ENCODE data around the gene FAM53B.

Gene FAM53B

GRCh38 chr10:124658591-124659242 is 85.5 kb downstream of the FAM53B start:
- DNase-seq, result no peak

- DNase-seq, result no peak
These were observed 86.4 kb downstream of the FAM53B start for GRCh38 chr10:124657806-124658205.

DNA sequence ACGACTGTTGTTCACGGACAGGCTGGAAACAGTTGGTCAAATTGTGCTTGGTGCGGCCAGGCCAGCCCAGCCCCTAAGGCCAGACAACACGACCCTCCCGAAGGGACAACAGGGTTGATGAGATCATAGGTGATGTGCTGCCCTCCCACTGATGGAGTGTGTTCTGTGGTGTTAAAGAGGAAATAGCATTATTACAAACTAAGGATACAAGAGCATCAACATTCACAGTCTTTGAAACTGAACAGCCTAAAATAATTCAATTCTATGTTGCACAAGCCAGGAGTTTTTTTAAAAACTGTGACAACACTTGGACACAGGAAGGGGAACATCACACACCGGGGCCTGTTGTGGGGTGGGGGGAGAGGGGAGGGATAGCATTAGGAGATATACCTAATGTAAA is 87.6 kb downstream of the FAM53B start:
- DNase-seq, result no peak

GRCh38 chr10:124656113-124656490 is 88.1 kb downstream of the FAM53B start:
- DNase-seq, result no peak

DNA sequence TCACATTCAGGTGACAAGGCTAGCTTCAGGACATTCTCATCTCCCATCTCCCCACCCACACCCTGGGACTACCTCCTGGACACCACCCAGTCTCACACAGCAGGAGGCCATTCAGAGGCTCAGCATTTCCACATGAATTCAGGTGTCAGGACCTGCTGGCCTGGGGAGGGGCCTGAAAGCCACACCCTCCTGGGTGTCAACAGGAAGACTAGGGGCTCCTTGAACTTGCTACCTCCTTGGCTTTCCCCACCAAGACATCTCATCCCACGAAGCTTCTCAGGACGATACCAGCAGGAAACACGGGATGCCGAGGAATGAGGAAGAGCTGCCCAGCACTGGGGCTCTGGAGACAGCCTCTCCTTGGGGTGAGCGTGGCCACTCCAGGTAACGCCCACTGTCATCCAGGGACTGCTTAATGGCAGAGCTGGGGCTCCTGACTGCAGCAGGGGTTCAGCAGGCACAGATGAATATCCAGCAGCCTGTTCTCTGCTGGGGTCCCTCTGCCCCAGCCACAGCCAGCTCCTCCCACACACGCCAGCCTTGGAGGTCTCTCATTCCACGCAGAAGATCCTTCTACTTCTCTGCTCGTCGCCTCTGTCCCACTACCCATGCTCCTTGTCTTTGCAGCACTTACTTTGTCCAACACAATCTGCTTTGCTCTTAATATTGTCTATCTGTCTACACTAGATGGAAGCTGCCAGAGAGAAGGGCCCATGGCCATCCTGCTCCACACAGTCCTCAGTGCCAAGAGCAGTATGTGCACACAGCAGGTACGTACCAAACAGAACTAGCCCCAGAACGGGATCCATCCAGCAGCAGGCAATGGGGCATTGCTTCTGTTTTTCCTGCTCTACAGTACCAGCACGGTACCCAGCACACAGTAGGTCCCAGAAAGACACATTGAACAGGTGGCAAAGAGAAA is 88.7 kb downstream of the FAM53B start:
- DNase-seq, result no peak

DNA sequence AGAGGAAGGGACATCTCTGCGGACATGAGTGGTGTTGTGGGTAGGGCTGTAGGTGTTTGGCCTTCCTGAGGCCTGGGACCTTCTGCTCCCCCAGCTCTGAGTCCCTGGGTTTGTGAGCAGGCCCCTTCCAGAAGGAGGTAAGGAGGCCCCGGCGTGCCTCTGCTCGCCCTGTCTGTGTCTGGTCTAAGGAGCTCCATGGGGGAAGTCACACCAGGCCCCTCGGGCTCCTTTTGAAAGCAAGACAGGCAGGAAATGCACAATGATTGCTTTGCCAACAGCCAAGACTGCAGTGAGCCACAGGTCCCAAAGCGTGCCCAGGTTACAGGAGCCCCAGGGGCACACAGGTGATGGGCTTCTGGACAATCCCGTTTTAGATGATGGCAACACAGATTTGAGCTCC is 89.5 kb downstream of the FAM53B start:
- no peak for DNase-seq

- no peak for DNase-seq
These were observed 90.1 kb downstream of the FAM53B start for GRCh38 chr10:124653811-124654651.

DNA sequence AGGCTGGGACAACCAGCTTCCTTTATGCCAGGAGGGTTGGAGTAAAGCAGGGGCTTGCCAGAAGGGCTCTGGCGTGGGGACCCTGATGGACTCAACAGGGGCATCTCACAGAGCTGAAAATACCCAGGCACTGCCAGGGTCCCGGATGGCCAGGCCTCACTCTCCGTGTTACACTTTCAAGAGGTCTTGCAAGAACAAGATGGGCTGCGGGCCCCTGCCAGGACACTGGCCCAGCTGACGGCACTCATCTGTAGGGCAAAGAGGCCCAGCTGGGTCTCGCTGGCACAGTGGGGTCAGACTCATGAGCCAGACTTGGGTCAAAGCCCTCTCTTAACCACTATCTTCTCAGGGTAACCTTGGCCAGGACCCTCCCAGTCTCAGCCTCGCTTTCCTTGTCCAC is 90.9 kb downstream of the FAM53B start:
- no peak for DNase-seq

DNA sequence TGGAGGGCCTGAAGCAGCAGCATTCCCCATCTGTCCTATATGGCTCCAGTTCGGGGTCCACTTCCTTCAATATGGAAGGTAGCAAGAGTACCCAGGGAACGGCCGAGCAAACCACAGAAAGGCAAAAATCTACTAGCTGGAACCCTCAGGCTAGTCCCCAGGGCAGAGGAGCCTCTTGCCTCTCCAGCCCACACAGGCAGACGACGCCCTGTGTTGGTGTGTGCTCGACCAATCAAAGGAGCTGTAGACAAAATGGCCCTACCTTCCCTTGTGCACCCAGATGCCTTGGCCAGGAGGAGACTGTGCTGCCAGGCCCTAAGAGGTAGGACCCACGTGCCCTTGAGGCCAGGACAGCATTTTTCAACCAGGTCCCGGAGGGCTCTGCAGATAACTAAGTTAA is 91.5 kb downstream of the FAM53B start:
- DNase-seq, result no peak

DNA sequence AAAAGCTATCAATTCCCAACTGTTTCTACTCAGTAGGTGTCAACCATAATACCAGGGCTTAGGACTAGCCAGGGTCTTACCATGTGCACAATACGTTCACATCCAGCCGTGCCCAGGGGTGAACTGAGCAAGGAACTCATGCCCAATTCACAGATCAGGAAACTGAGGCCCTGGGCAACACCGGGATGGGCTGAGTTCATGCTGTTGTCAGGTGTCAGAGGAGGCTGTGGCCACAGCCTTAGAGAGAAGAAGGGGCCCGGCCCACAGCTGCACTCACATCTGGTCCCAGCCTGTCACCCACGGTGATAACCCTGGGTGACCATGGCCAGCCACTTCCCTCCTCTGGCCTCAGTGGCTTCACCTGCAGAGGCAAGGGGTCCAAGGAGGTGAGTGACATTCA is 92.0 kb downstream of the FAM53B start:
- no peak for DNase-seq

- no peak for DNase-seq
These were observed 92.7 kb downstream of the FAM53B start for GRCh38 chr10:124651402-124651891.

DNA sequence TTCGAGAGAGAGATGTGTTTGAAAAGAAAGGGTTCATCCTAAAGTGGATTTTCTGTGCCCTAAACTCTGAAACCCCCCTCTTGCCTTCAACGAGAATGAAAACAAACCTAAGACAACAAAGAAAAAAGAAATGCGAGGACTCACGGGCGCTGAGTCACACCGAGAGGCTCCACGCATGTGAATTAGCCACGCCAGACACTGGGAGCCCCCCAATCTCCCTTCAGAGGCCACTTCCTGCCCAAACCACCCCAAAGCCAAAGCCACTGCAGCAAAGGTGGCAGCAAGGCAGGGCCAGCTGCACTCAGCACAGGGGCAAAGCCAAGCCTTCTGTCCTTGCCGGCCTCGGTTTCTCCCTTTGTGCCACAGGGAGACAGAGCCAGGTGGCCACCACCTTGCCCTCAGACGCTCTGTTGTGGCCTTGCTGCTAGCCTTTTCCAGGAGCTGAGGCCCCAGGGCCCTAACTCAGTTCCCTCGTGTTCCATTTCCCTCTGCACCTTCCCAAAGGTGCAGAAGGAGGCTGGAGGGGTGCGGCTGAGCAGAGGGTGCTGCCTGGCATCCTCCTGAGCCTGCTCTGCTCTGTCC is 93.3 kb downstream of the FAM53B start:
- no peak for DNase-seq

DNA sequence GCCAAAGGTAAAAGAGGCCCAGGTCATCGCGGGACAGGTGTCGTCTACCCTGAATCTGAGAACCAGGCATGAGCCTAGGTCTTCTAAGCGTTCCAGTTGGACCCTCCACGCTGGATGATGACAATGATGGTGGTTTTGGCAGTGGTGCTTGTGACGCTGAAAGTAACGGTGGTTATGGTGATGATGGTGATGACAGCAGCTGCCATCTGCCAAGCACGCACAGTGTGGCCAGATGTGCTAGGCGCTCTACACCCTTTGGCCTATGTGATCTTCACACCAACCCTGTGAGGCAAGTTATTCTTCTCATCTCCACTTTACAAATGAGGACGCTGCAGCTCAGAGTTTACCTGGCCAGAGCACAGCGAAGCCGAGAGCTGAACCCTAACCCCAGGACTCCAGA is 93.9 kb downstream of the FAM53B start:
- no peak for DNase-seq

GRCh38 chr10:124649214-124649613 is 95.0 kb downstream of the FAM53B start:
- no peak for DNase-seq

GRCh38 chr10:124648738-124649137 is 95.4 kb downstream of the FAM53B start:
- DNase-seq, result no peak

GRCh38 chr10:124648131-124648475 is 96.1 kb downstream of the FAM53B start:
- DNase-seq, result no peak

GRCh38 chr10:124647421-124648130 is 96.6 kb downstream of the FAM53B start:
- DNase-seq, result no peak

GRCh38 chr10:124646483-124647352 is 97.5 kb downstream of the FAM53B start:
- no peak for DNase-seq

DNA sequence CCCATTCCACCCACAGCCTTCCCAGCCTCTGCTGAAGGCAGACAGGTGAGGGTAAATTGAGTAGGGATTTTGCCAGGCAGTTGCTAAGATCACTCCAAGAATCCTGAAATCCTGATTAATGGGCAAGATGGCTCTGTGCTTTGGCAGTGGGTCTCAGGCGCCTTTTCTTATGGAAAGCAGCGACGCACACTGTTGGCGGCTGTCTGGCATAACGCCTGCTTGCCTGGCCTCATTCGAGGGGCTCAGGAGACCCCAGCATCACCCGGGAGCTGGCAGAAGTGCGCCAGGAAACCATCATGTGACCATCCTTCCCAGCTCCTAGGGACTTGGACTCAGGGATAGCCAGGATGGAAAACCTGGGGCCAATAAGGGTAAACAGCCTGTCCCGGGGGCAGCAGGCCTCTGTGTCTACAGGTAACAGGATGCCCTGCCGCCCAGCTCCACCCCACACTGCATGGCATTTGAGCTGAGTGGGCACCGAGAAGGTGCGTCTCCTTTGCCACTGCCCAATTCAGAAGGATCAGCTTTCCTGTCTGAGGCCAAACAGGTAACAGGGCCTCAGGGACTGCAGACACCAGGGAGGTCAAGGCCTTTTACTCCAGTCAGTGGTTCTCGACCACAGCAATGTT is 98.6 kb downstream of the FAM53B start:
- no peak for DNase-seq

DNA sequence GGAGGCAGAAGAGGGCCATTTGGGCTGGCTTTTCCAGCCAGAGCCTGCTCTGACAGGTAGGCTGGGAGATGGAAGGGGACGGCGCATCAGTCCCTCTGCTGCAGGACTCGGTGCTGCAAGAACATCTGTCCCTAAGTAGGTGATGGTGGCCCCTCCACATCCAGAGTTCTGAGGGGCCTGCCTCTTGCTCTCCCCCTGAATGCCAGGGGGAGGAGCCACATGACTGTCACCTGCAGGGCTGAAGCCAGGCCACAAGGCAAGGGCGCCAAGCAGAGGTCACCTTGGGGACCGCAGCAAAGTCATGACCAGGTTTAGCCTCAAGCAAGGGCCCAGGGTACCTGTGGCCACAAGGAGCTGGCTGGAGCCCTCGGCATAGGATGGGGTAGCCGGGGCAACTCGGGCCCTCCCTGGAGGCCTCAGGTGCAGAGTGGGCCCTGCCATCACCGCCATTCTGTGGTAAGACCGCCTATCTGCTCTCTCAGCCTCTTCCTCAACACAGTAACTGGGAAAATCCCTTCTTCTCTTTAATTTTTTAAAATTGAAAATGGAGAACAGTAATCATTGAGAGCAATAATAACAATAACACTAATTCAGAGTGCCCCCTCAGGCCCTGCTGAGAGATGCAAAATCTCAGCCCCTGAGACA is 99.3 kb downstream of the FAM53B start:
- no peak for DNase-seq

All from GOT3 (cell line).